Progenitor cell of endocrine pancreas (in vitro differentiated cells): ENCODE data around the gene EXOC7. TPM values are rescaled to one million over a fixed set of nuclear protein-coding genes. Genes with fewer than 3 reads are reported as not detected.
"Not testable (repeated sequence)": the region's sequence is repeated elsewhere in the genome, so short reads cannot be mapped to it uniquely, and the experiment has no call there.

Experiments used
- DNase-seq: peaks from one replicate; pipeline ENCODE4 v3.0.0; 2021; ENCODE audit warnings: low spot score; ENCODE audit not compliant: unreplicated experiment
- H3K27ac Mint-ChIP-seq: 2 replicates; pipeline ENCODE4 v1.8.0; 2021; ENCODE audit warnings: mild to moderate bottlenecking, moderate library complexity, mixed read lengths
- H3K27me3 Mint-ChIP-seq: 2 replicates; pipeline ENCODE4 v1.8.0; 2021; ENCODE audit warnings: mixed read lengths
- H3K36me3 Mint-ChIP-seq: 2 replicates; pipeline ENCODE4 v1.8.0; 2022; ENCODE audit warnings: mixed read lengths; ENCODE audit not compliant: insufficient read depth
- H3K4me1 Mint-ChIP-seq: 2 replicates; pipeline ENCODE4 v1.8.0; 2021; ENCODE audit warnings: low read depth, mixed read lengths
- H3K4me3 Mint-ChIP-seq: 2 replicates; pipeline ENCODE4 v1.8.0; 2021; ENCODE audit warnings: low read depth, mild to moderate bottlenecking, moderate library complexity, mixed read lengths
- H3K9me3 Mint-ChIP-seq: 2 replicates; pipeline ENCODE4 v1.8.0; 2021; ENCODE audit warnings: low read depth, mixed read lengths
- CTCF ChIP-seq: fragments of 200-600 bp; sonication (generic); IDR thresholded peaks from one replicate; pipeline ENCODE4 v1.5.0; 2021; ENCODE audit warnings: antibody characterized with exemption, mild to moderate bottlenecking; ENCODE audit not compliant: unreplicated experiment
- total RNA-seq: library from RNA; stranded (reverse); gene quantifications from 2 replicates; pipeline ENCODE4 v1.2.1, GENCODE V29; 2021

Gene EXOC7
- total RNA-seq, 1 donor from 2014 or later = 354 TPM

- H3K4me1 Mint-ChIP-seq = peaks cover 3% of the 10 kb centered on the region
- no peaks in the 10 kb centered on the region for H3K27me3 Mint-ChIP-seq
- no peak for DNase-seq
- peaks cover 33% of the 10 kb centered on the region for H3K36me3 Mint-ChIP-seq
- TF ChIP-seq CTCF = no peak
- H3K4me3 Mint-ChIP-seq = no peak overlapping the region
- no peaks in the 10 kb centered on the region for H3K9me3 Mint-ChIP-seq
- no peak overlapping the region for H3K27ac Mint-ChIP-seq
Observed at GRCh38 chr17:76048711-76049110, 54.9 kb downstream of the EXOC7 start.

GRCh38 chr17:76048025-76048605, 55.5 kb downstream of the EXOC7 start:
- DNase-seq = no peak
- no peak for TF ChIP-seq CTCF
- Mint-ChIP-seq H3K27ac (no peak overlapping the region), H3K4me1 (peaks cover 3% of the 10 kb centered on the region), H3K27me3 (no peaks in the 10 kb centered on the region), H3K4me3 (no peak overlapping the region), H3K36me3 (peaks cover 32% of the 10 kb centered on the region), H3K9me3 (no peaks in the 10 kb centered on the region)

- no peak overlapping the region for H3K4me3 Mint-ChIP-seq
- no peak for DNase-seq
- no peak overlapping the region for H3K27ac Mint-ChIP-seq
- H3K9me3 Mint-ChIP-seq = no peaks in the 10 kb centered on the region
- TF ChIP-seq CTCF = no peak
- peaks cover 1% of the 10 kb centered on the region for H3K4me1 Mint-ChIP-seq
- H3K27me3 Mint-ChIP-seq = no peaks in the 10 kb centered on the region
- peaks cover 33% of the 10 kb centered on the region for H3K36me3 Mint-ChIP-seq
Observed at GRCh38 chr17:76046064-76046463, 57.5 kb downstream of the EXOC7 start.

GRCh38 chr17:76044475-76045007, 59.0 kb downstream of the EXOC7 start:
- not testable (repeated sequence) for H3K27ac Mint-ChIP-seq, H3K9me3 Mint-ChIP-seq, H3K4me3 Mint-ChIP-seq, DNase-seq, H3K27me3 Mint-ChIP-seq, H3K4me1 Mint-ChIP-seq
- peaks cover 33% of the 10 kb centered on the region for H3K36me3 Mint-ChIP-seq

GRCh38 chr17:76042868-76043267, 60.7 kb downstream of the EXOC7 start:
- H3K36me3 Mint-ChIP-seq = peaks cover 34% of the 10 kb centered on the region
- DNase-seq, H3K4me1 Mint-ChIP-seq, H3K27me3 Mint-ChIP-seq, H3K27ac Mint-ChIP-seq, H3K9me3 Mint-ChIP-seq, H3K4me3 Mint-ChIP-seq: not testable (repeated sequence)

GRCh38 chr17:76040376-76040775, 63.2 kb downstream of the EXOC7 start:
- no peak for TF ChIP-seq CTCF
- H3K4me3 Mint-ChIP-seq = no peak overlapping the region
- H3K9me3 Mint-ChIP-seq = no peaks in the 10 kb centered on the region
- no peak overlapping the region for H3K27ac Mint-ChIP-seq
- no peaks in the 10 kb centered on the region for H3K27me3 Mint-ChIP-seq
- no peak for DNase-seq
- H3K4me1 Mint-ChIP-seq = no peaks in the 10 kb centered on the region
- H3K36me3 Mint-ChIP-seq = peaks cover 31% of the 10 kb centered on the region
